ENCODE measurements around the gene RTRAF.

DNA sequence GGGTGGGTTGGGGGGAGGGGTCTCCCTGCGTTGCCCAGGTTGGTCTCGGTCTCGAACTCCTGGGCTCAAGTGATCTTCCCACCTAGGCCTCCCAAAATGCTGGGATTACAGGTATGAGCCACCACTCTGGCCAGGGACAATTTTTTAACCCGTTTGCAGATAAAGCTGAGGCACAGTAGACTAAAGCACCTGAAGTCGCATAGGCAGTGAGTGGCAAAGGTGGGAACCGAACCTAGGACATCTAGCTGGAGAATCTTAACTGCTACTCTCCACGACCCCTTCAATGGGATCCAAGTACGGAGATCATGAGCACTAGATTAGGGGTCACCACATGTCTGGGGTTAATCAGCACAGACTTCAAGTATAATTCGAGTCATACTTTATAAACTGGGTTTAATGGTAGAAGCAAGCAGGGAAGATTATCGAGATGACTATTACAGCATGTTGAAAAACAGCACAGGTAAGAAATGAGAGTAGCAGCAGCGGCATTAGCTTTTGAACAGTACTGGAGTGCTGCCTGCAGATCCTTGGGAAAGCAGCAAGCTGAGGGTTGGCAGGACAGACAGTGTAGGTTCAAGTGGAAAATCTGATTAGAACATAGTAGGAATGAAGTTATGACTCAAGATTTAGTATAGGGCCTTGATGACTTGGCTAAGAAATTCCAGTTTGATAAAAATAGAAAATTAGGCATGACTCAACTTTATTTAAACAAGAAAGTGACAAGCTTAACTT is 55.6 kb downstream of the RTRAF start:
- TF ChIP-seq TAF1 (IDR thresholded peaks at IDR 0.05; ENCODE audit: control insufficient read depth, extremely low read depth, insufficient read depth, low read length, severe bottlenecking) (no peak), POLR2A (conservative IDR thresholded peaks at IDR 0.05) (no peak), ZNF780A (CRISPR knock-in tag; IDR thresholded peaks at IDR 0.05) (no peak), GATAD2B (IDR thresholded peaks at IDR 0.05; ENCODE audit: borderline replicate concordance) (no peak)

Measured in K562 (cell line).